Epidermal melanocyte (primary cell): ENCODE data around the gene DOC2B.
A peak's percentile ranks its signal among the peaks of the same experiment; 100 is the strongest.
"Not testable (repeated sequence)": the region's sequence is repeated elsewhere in the genome, so short reads cannot be mapped to it uniquely, and the experiment has no call there.

Experiments
- DNase-seq: peaks from one replicate; pipeline ENCODE4 v3.0.0; 2011; ENCODE audit warnings: low spot score; ENCODE audit not compliant: insufficient read length

The DOC2B gene

GRCh38 chr17:181245-182049 lies at the start of gene DOC2B:
Gene DOC2B, minus strand, starts transcription at chr17:181650. Its CDS starts 171 bp downstream, at chr17:181479.
- peak; percentile 69 for DNase-seq

- no peak for DNase-seq
Observed at GRCh38 chr17:230395-230770, 48.9 kb upstream of the DOC2B start.

GRCh38 chr17:229709-230394 lies 48.4 kb upstream of the DOC2B start:
- no peak for DNase-seq

GRCh38 chr17:228951-229708 lies 47.7 kb upstream of the DOC2B start:
- DNase-seq, result no peak

- no peak for DNase-seq
Observed at GRCh38 chr17:227946-228615, 46.6 kb upstream of the DOC2B start.

GRCh38 chr17:227078-227945 lies 45.9 kb upstream of the DOC2B start:
- no peak for DNase-seq

- DNase-seq, result no peak
Observed at GRCh38 chr17:226108-227077, 44.9 kb upstream of the DOC2B start.

- no peak for DNase-seq
Observed at GRCh38 chr17:225551-225950, 44.1 kb upstream of the DOC2B start.

- DNase-seq, result not testable (repeated sequence)
Observed at GRCh38 chr17:224576-224975, 43.1 kb upstream of the DOC2B start.

- DNase-seq, result no peak
Observed at GRCh38 chr17:223723-224471, 42.4 kb upstream of the DOC2B start.

GRCh38 chr17:222172-222571 lies 40.7 kb upstream of the DOC2B start:
- no peak for DNase-seq

- no peak for DNase-seq
Observed at GRCh38 chr17:219696-220095, 38.2 kb upstream of the DOC2B start.

GRCh38 chr17:218432-219110 lies 37.1 kb upstream of the DOC2B start:
- no peak for DNase-seq

GRCh38 chr17:216625-217024 lies 35.2 kb upstream of the DOC2B start:
- no peak for DNase-seq

- DNase-seq, result not testable (repeated sequence)
Observed at GRCh38 chr17:215563-216478, 34.4 kb upstream of the DOC2B start.

GRCh38 chr17:214881-215331 lies 33.5 kb upstream of the DOC2B start:
- no peak for DNase-seq
